ENCODE data around the gene MRPL34. TPM values are rescaled to one million over a fixed set of nuclear protein-coding genes. Genes with fewer than 3 reads are reported as not detected.
A peak's percentile ranks its signal among the peaks of the same experiment; 100 is the strongest.

MRPL34 gene
- total RNA-seq, 3 donors from 2014 or later: 111 to 137 (median 126) TPM

DNA sequence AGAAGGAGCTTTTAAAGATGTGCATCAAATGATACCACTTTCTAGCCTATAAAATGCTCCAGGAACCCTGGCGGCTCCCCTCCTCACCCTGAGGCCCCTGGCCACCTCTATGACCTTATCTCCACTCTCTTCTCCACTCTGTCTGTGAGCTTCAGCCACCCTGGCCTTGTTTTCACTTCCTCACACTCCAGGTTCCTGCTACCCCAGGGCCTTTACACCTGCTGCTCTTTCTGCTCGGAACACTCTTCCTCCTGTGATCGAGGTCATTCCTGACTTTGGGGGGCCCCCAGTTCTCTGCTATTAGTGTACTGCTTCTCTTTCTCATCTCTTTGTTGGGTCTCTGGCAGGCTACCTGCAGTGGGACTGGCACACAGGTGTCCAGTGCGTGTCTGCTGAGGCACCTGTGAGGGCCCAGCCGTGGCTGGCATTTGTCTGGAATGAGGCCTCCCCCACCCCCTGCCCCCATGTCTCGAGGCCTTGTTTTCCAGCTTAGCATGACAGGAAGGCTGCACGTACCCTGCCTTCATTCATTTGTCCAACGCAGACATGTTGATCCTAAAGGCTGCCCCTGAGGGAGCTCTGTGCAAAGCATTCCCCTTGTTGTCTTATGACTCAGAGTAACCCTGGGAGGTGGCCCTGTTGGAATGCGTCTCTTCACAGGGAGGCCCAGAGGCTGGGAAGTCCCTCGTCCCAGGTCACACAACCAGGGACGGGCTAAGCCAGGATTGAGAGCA, 6.0 kb downstream of the MRPL34 start:
- Mint-ChIP-seq H3K4me3 (peak overlapping the region; percentile 66), H3K36me3 (ENCODE audit: insufficient read depth) (peaks cover 15% of the 10 kb centered on the region), H3K9me3 (no peaks in the 10 kb centered on the region), H3K4me1 (ENCODE audit: low read depth) (peaks cover 30% of the 10 kb centered on the region), H3K27me3 (ENCODE audit: low read depth) (no peaks in the 10 kb centered on the region)
- ATAC-seq (no peak), DNase-seq (no peak)

DNA sequence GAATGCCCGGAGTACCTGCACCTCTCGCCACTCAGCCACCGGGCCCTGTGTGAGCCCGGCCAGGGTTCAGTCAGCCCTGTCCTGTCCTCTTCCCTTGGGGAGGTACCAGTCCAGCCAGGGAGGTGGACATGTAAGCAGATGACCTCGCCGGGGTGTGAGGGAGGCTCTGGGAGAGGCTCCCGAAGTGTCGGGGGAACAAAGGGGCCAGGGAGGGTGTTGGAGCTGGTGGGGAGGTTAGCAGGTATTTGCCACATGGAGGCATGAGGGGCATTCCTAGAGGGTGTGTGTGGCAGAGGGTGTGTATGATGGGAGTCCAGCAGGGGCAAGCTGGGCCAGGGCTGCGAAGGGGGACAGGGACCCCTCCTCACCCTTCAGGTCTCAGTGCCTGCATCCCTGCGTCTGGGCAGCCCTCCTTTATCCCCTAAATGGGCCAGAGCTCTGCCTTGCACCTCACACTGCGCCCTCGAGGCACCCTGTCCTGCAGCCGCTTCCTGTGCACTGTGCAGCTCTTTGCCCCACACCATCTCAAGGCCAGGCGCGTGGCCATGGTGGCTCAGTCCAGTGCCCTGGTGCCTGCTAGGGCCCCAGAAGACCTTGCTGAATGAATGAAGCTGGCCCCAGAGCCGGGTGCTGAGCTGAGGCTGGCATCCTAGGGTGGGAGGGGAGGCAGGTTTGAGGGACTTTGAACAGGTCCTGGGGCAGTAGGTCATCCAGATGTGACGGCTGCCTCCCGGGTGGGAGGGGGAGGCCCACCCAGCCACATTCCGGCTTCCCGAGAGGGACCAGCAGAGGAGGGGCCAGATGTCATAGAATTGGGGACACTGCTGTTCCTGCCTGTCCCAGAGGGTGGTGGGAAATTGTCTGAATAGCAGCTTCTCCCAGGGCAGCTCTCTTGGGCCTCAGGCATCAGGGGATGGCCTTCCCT, 6.8 kb downstream of the MRPL34 start:
- no peaks in the 10 kb centered on the region for H3K27me3 Mint-ChIP-seq (ENCODE audit: low read depth)
- DNase-seq (no peak), ATAC-seq (no peak)
- H3K9me3 Mint-ChIP-seq: no peaks in the 10 kb centered on the region
- peaks cover 15% of the 10 kb centered on the region for H3K36me3 Mint-ChIP-seq (ENCODE audit: insufficient read depth)
- H3K4me1 Mint-ChIP-seq (ENCODE audit: low read depth): peaks cover 30% of the 10 kb centered on the region
- no peak overlapping the region for H3K4me3 Mint-ChIP-seq

DNA sequence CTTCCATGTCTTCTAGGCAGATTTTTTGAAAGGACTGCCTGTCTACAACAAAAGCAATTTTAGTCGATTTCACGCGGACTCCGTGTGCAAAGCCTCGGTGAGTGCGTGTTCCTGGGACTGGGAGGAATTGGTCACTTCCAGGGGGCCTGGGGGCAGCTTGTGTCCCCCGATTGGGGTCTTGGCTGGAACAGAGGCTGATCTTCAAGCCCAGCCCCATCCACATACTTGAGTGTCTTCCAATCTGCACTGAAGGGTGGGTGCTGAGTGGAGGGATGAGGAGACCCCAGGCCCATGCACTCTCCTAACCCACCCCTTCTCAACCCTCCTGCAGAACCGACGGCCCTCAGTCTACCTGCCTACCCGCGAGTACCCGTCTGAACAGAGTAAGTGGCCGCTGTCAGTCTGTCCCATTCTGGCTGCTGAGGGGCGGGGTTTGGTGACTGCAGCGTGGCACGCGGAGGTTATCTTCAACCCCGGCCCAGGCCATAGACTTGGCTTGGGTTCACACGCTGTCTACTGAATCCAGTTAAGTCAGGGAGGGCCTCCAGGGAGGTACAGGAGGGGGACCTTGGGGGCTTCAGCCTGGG, 8.4 kb downstream of the MRPL34 start:
- Mint-ChIP-seq H3K27me3 (ENCODE audit: low read depth) (no peaks in the 10 kb centered on the region), H3K9me3 (no peaks in the 10 kb centered on the region), H3K4me1 (ENCODE audit: low read depth) (peaks cover 21% of the 10 kb centered on the region), H3K4me3 (no peak overlapping the region), H3K36me3 (ENCODE audit: insufficient read depth) (peaks cover 15% of the 10 kb centered on the region)
- DNase-seq (no peak), ATAC-seq (no peak)

DNA sequence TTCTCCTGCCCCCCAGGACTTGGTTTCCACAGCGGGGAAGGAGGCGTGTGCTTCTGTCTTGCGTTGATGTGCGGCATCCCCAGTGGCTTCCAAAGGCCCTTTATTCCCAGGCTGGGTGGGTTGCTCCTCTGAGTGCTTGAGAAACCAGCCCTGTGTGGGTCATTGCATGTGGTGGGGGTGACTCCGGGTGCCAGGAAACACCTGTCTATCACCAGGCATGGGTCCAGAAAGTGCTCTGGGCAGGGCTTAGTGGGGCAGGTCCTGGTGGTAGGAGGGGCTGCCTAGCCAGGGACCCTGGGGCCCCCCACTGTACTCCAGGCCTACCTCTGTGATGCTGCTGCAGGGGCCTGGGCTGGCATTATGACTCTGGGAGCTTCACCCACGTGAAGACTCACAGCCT, 13.3 kb downstream of the MRPL34 start:
- Mint-ChIP-seq H3K4me3 (no peak overlapping the region), H3K27me3 (ENCODE audit: low read depth) (no peaks in the 10 kb centered on the region), H3K36me3 (ENCODE audit: insufficient read depth) (peaks cover 15% of the 10 kb centered on the region), H3K4me1 (ENCODE audit: low read depth) (peaks cover 5% of the 10 kb centered on the region), H3K9me3 (no peaks in the 10 kb centered on the region)
- ATAC-seq (no peak), DNase-seq (no peak)

DNA sequence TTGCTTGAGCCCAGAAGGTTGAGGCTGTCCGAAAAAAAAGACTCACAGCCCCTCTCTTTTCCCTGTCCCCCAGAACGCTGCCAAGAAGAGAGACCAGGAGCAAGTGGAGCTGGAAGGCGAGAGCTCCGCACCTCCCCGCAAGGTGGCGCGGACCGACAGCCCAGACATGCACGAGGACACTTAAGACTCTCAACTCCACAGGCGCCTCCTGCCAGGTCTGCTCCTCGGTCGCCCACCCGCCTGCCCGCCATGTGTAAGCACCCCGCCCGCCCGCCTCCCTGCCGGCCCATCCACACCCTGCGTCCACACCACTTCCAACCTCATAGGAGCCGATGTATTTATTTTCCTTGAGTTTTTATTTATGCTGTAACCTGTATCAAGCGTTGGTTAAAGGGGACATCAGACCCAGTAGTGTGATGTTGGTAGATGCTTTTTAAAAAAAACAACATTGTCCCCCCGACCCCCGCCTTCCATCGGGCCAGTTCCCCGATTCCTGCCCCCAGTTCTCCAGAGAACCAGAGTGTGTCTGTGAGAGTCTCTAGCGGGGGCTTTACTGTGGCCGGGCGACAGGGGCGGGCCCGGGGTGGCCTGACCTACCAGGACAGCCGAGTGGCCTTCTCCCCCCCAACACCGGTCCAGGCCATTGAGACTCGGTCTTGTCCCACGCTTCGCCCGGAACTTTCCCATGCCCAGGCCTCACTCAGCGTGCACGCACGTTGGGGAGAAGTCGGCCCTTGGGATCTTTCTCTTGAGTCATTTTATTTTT, 14.0 kb downstream of the MRPL34 start:
- no peak overlapping the region for H3K4me3 Mint-ChIP-seq
- ATAC-seq: no peak
- no peaks in the 10 kb centered on the region for H3K9me3 Mint-ChIP-seq
- no peak for DNase-seq
- peaks cover 5% of the 10 kb centered on the region for H3K4me1 Mint-ChIP-seq (ENCODE audit: low read depth)
- H3K27me3 Mint-ChIP-seq (ENCODE audit: low read depth): no peaks in the 10 kb centered on the region
- peaks cover 15% of the 10 kb centered on the region for H3K36me3 Mint-ChIP-seq (ENCODE audit: insufficient read depth)

DNA sequence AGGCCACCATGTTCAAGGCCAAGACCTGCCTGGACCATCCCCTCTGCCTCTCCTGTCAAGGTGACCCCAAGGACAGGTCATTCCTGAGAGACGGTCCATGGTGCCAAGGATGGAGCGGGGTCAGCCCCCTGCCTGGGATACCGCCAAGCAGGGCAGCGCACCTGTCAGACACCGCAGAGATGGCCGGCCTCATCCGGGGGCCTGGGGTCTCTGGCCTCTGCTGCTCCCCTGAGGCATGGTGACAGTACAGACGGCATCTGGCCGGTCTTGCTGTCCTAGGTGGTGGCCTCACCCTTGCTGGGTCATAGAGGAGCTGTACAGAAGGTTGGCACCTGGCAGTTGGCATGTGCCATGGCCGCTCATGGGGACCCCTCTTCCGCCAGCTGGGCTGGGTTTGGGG, 14.8 kb downstream of the MRPL34 start:
- no peaks in the 10 kb centered on the region for H3K9me3 Mint-ChIP-seq
- peaks cover 5% of the 10 kb centered on the region for H3K4me1 Mint-ChIP-seq (ENCODE audit: low read depth)
- DNase-seq (no peak), ATAC-seq (no peak)
- no peaks in the 10 kb centered on the region for H3K27me3 Mint-ChIP-seq (ENCODE audit: low read depth)
- no peak overlapping the region for H3K4me3 Mint-ChIP-seq
- peaks cover 15% of the 10 kb centered on the region for H3K36me3 Mint-ChIP-seq (ENCODE audit: insufficient read depth)

DNA sequence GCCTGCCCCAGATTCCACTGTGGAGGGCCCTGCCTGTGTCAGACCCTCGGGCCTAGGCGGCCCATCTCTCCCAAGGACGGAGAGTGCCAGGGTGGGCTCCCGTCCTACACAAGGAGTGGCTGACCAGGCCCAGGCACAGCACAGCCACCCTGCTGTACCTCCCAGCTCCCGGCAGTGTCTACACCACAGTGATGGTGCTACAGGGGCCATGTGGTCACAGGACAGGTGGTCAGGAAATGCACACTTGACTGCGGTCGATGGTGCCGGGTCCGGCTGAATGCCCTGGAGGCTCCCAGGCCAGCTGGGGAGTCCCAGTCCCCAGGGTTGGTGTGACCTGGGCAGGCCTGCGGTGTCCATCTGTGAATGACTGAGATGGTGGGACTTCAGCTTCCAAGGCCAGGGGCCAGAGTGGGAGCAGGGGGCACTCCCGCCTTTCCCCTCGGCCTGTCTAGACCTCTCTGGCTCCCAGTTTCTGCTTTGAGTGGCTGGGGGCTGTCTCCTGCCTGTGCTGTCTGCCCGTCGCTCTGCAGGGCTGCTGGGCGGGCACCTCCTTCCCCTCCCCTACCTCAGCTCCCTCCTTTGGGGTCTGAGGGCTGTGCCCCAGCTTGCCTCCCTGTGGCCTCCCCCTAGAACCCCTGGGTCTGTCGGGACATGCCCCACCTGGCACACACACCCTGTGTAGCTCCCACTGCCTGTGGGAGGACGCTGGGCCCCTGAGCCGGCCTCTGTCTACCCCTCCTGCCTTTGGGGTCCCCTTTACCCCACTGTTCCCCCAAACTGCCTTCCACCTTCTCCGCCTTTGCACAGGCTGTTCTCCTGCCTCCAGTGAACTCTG, 16.2 kb downstream of the MRPL34 start:
- Mint-ChIP-seq H3K9me3 (no peaks in the 10 kb centered on the region), H3K27me3 (ENCODE audit: low read depth) (no peaks in the 10 kb centered on the region), H3K4me1 (ENCODE audit: low read depth) (peaks cover 5% of the 10 kb centered on the region), H3K4me3 (no peak overlapping the region), H3K36me3 (ENCODE audit: insufficient read depth) (peaks cover 7% of the 10 kb centered on the region)
- no peak for DNase-seq
- ATAC-seq: no peak

DNA sequence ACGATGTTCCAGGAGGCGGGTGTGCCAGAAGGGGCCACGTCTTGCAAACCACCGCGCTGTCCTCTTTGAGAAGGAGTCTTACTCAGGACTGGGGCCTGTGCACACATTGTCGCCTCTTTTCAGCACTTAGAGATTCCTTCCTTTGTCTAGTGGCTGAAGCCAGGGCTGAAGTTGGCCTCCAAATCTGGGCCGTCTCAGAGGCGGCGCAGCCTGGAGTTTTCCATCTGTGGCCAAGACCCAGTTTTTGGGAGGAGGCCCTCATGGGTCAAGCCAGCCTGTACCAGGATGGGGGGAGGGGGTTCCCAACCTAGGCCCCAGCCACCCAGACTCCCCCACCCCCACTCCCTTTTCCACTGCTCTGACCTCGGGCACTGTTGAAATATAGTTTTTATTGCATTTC, 17.2 kb downstream of the MRPL34 start:
- peaks cover 6% of the 10 kb centered on the region for H3K4me1 Mint-ChIP-seq (ENCODE audit: low read depth)
- DNase-seq: no peak
- no peak overlapping the region for H3K4me3 Mint-ChIP-seq
- ATAC-seq: no peak
- no peaks in the 10 kb centered on the region for H3K9me3 Mint-ChIP-seq
- peaks cover 7% of the 10 kb centered on the region for H3K36me3 Mint-ChIP-seq (ENCODE audit: insufficient read depth)
- H3K27me3 Mint-ChIP-seq (ENCODE audit: low read depth): no peaks in the 10 kb centered on the region

DNA sequence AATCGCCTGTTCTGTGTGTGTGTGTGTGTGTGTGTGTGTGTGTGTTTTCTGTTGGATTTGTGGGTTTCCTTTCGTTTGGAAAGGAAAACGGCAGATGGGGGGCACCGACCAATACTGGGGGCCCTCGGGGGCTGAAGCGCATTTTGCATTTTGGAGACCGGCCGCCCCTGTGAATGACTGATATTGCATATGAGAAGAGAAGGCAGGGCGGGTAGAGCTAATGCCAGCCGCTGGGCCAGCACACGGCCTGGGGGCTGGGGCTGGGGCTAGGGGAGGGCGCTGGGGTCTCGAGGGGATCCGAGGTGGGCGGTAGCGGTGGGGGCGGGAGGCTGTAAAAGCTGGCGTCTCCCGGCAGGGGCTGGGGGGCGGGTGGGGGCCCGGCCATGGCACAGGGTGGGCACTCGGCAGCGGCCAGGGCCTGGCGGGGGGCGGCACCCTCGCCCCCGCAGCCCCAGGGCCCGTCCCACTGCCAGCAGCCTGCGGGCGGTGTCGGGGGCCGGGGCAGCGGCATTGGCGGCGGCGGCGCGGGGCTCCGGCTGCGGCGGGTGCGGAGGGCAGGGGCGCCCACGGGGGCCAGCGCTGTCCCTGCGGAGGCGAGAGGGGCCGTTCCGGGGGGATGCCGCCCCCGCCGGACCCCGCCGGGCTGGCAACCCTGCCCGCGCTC, 17.8 kb downstream of the MRPL34 start:
- H3K9me3 Mint-ChIP-seq: no peaks in the 10 kb centered on the region
- no peak overlapping the region for H3K4me3 Mint-ChIP-seq
- H3K27me3 Mint-ChIP-seq (ENCODE audit: low read depth): no peaks in the 10 kb centered on the region
- H3K36me3 Mint-ChIP-seq (ENCODE audit: insufficient read depth): peaks cover 7% of the 10 kb centered on the region
- ATAC-seq (peak in 1 of 2 donors; percentile 15), DNase-seq (no peak)
- H3K4me1 Mint-ChIP-seq (ENCODE audit: low read depth): peaks cover 6% of the 10 kb centered on the region

DNA sequence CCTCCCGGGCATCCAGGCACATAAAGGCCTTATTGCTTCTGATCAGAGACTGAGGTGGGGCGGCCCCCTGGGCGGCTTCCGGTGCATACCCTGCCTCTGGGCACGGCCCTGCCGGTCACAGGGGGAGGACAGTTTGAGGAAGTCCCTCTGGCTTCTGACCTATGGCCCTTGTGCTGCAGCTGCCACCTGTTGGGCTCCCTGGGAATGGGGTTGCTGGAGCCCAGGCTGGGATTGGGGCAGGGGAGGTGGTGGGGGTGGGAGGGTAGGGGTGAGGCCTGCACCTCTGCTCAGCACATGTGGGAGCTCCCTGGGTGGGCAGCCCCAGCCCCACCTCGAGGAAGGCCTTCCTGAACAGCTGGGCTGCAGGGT, 18.3 kb downstream of the MRPL34 start:
- H3K4me3 Mint-ChIP-seq: no peak overlapping the region
- H3K36me3 Mint-ChIP-seq (ENCODE audit: insufficient read depth): peaks cover 7% of the 10 kb centered on the region
- H3K9me3 Mint-ChIP-seq: no peaks in the 10 kb centered on the region
- H3K27me3 Mint-ChIP-seq (ENCODE audit: low read depth): no peaks in the 10 kb centered on the region
- ATAC-seq (peak in 1 of 2 donors; percentile 13), DNase-seq (no peak)
- H3K4me1 Mint-ChIP-seq (ENCODE audit: low read depth): peaks cover 6% of the 10 kb centered on the region

DNA sequence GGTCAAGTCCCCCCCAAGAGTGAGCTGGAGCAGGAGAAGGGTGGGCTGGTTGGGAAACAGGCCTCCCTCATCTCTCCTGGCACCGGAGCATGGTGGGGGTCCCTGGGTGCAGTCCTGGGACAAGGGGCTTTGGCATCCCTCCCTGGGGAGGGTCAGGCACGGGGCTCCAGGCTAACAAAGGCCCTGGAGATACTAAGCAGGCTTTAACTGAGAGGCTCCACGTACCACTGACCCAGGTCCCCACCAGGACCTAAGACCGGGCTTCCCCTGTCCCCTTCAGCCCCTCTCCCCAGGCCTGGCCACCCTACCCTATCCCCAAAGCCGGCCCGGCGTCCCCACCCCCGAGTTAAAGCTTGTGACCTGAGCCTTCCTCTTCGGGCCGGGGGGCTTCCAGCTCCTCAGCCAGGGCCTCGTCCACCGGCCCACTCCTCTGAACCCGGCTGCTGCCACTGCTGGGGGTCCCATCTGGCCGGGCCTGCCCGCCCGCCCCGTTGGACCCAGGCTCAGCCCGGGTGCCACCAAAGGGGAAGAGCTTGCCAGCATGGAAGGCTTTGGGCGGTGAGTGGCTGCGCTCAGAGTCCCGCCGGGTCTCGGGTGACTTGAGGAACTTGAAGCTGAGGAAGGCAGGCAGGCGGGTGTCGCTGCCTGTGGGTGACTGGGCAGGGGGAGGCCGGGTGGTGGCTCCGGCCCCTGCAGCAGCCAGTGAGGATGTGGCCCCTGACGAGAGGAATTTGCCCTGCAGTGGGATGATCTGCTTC, 18.9 kb downstream of the MRPL34 start:
- Mint-ChIP-seq H3K36me3 (ENCODE audit: insufficient read depth) (peaks cover 7% of the 10 kb centered on the region), H3K4me3 (no peak overlapping the region), H3K27me3 (ENCODE audit: low read depth) (no peaks in the 10 kb centered on the region), H3K4me1 (ENCODE audit: low read depth) (peaks cover 8% of the 10 kb centered on the region), H3K9me3 (no peaks in the 10 kb centered on the region)
- no peak for DNase-seq
- ATAC-seq: no peak

DNA sequence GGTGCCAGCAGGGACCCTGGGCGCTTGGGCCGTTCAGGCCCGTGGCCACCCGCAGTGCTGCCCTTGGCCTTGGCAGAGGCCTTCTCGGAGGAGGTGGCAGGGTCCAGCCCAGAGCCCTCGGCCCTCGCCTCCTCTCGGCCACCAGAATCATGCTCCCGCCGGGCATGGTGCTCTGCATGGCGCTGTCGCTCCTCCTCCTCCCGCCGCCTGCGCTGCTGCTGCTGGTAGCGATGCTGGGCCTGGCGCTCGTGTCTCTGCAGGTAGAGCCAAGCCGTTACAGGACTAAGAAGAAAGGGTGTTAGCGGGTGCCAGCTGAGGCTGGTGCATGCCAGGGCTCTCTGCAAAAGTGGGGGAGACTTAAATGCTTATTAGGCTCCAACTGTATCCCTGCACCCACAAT, 19.5 kb downstream of the MRPL34 start:
- DNase-seq (no peak), ATAC-seq (no peak)
- Mint-ChIP-seq H3K9me3 (no peaks in the 10 kb centered on the region), H3K4me3 (no peak overlapping the region), H3K36me3 (ENCODE audit: insufficient read depth) (peaks cover 4% of the 10 kb centered on the region), H3K27me3 (ENCODE audit: low read depth) (peaks cover 2% of the 10 kb centered on the region), H3K4me1 (ENCODE audit: low read depth) (peaks cover 11% of the 10 kb centered on the region)
